Body of pancreas (tissue), 4 donors: Measurements from ENCODE around the gene NUP188. TPM values are rescaled to one million over a fixed set of nuclear protein-coding genes. Genes with fewer than 3 reads are reported as not detected.

Experiments used
- ATAC-seq: fragments of 150-250 bp; one replicate; pipeline ENCODE4 v1.9.1; 2016
- DNase-seq, 4 donors: peaks; one replicate each; pipeline ENCODE4 v3.0.0-alpha.2; 2019
- H3K27ac ChIP-seq, 4 donors: fragments of 200-600 bp; sonication (generic); 1 replicate in 3 of 4; 2 replicates in 1 of 4; pipeline versions ENCODE4 v1.5.1 to v1.6.1; 2016 to 2019; ENCODE audit warnings: mild to moderate bottlenecking in 1 of 4, mixed read lengths in 1 of 4, moderate library complexity in 1 of 4
- H3K27me3 ChIP-seq, 2 donors: fragments of 200-600 bp; sonication (generic); one replicate each; pipeline ENCODE4 v1.6.0; 2016; ENCODE audit warnings: mild to moderate bottlenecking in 1 of 2
- H3K36me3 ChIP-seq, 2 donors: fragments of 200-600 bp; sonication (generic); replicated peaks in 1 of 2; 2 replicates each; pipeline ENCODE4 v1.5.1; 2016; ENCODE audit warnings: low read depth in 2 of 2; ENCODE audit not compliant: insufficient read depth in 1 of 2
- H3K4me1 ChIP-seq: fragments of 200-600 bp; sonication (generic); one replicate; pipeline ENCODE4 v1.6.0; 2016
- H3K4me3 ChIP-seq, 2 donors: fragments of 200-600 bp; sonication (generic); 1 replicate in 1 of 2; 2 replicates in 1 of 2; pipeline ENCODE4 v1.5.1; 2016 to 2019
- H3K9me3 ChIP-seq, 3 donors: fragments of 200-600 bp; sonication (generic); 1 replicate in 2 of 3; 2 replicates in 1 of 3; pipeline ENCODE4 v1.5.1; 2016
- POLR2A ChIP-seq, 3 donors: fragments of 450-650 bp; IDR thresholded peaks; one replicate each; pipeline ENCODE4 v1.6.1; 2016; ENCODE audit warnings: antibody characterized with exemption in 3 of 3, mild to moderate bottlenecking in 2 of 3
- WGBS, 2 donors: methylation state at CpG; one replicate each; pipeline ENCODE4 v1.1.5; 2017; 5-methylcytosine and 5-hydroxymethylcytosine counted together
- intact Hi-C: fragments of 100-400 bp; cut with DNase I; formaldehyde crosslinking; loops from one replicate; pipeline ENCODE4 v1.15.1; 2023
- total RNA-seq, 2 donors: library from RNA; depleted of rRNA; stranded (reverse); fragments of >200 nt; gene quantifications; one replicate each; pipeline ENCODE4 v1.1.0, GENCODE V29; 2016
- TF ChIP-seq, protein P1 (sequence below), 7 experiments: fragments of 450-650 bp in 4 of 7; fragments of 200-600 bp in 3 of 7; sonication (generic) in 3 of 7; IDR thresholded peaks; one replicate each; pipeline ENCODE4 v1.5.1; 2016 to 2019; ENCODE audit warnings: antibody characterized with exemption in 7 of 7

The NUP188 gene
- total RNA-seq, 2 donors from 2014 or later, result 15.2 to 18.9 TPM

DNA sequence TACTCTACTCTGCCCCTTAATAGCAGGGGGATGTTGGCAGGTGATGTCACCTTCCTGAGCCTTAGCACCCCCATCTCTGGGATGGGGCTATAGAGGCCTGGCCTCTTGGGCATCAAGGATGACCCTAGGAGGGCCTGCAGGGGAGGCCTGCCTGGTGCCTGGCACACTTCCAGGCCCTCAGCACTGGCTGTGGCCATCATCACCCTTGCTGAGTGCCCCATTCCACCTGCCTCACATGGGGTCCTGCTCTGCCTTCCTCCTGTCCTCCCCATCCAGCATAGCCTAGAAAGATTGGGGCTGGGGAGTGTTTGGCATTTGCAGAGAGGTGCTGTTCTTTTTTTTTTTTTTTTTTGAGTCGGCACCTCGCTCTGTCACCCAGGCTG lies 44.4 kb upstream of the NUP188 start:
- Histone ChIP-seq H3K4me3 (no peak overlapping the region), H3K27me3 (no peaks in the 10 kb centered on the region), H3K4me1 (peaks cover 10% of the 10 kb centered on the region), H3K36me3 (peaks cover 6 to 8% of the 10 kb centered on the region in 2 donors), H3K9me3 (no peaks in the 10 kb centered on the region), H3K27ac (peak overlapping the region in 2 of 4 donors; percentile 18 to 47)
- DNase-seq (no peak), ATAC-seq (peak; percentile 7)
- intact Hi-C loops, result no loop called here
- no peak for TF ChIP-seq POLR2A (IDR thresholded peaks at IDR 0.05)
- TF ChIP-seq, protein P1, sequence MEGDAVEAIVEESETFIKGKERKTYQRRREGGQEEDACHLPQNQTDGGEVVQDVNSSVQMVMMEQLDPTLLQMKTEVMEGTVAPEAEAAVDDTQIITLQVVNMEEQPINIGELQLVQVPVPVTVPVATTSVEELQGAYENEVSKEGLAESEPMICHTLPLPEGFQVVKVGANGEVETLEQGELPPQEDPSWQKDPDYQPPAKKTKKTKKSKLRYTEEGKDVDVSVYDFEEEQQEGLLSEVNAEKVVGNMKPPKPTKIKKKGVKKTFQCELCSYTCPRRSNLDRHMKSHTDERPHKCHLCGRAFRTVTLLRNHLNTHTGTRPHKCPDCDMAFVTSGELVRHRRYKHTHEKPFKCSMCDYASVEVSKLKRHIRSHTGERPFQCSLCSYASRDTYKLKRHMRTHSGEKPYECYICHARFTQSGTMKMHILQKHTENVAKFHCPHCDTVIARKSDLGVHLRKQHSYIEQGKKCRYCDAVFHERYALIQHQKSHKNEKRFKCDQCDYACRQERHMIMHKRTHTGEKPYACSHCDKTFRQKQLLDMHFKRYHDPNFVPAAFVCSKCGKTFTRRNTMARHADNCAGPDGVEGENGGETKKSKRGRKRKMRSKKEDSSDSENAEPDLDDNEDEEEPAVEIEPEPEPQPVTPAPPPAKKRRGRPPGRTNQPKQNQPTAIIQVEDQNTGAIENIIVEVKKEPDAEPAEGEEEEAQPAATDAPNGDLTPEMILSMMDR (IDR thresholded peaks at IDR 0.05), result no peak
- WGBS, 2 donors, result no CpG with 5 or more reads among the region's 2 CpGs

DNA sequence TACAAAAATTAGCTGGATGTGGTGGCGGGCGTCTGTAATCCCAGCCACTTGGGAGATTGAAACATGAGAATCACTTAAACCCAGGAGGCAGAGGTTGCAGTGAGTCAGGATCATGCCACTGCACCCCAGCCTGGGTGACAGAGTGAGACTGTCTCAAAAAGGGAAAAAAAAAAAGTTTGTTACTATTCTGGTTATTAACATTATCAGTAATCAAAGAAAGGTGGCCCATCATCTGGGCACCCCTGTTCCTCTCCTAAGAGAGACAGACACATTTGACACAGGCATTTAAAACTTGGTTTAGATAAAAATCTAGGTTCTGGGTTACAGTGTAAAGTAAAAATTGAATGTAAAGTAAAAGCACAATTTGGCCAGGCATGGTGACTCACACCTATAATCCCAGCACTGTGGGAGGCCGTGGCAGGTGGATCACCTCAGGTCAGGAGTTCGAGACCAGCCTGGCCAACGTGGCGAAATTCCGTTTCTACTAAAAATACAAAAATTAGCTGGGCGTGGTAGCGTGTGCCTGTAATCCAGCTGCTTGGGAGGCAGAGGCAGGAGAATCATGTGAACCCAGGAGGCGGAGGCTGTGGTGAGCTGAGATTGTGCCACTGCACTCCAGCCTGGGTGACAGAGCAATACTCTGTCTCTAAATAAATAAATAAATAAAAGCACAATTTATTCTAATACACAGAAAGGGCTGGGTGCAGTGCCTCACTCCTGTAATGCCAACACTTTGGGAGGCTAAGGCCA lies 43.5 kb upstream of the NUP188 start:
- no peaks in the 10 kb centered on the region for H3K27me3 ChIP-seq
- 92 to 95% methylated on average over 10 of the region's 10 CpGs for WGBS, 2 donors
- TF ChIP-seq, protein P1 (IDR thresholded peaks at IDR 0.05), result no peak
- no peak for TF ChIP-seq POLR2A (IDR thresholded peaks at IDR 0.05)
- ATAC-seq (no peak), DNase-seq (no peak)
- H3K4me1 ChIP-seq, result peaks cover 6% of the 10 kb centered on the region
- no peak overlapping the region for H3K27ac ChIP-seq
- H3K9me3 ChIP-seq, result no peaks in the 10 kb centered on the region
- H3K4me3 ChIP-seq, result no peak overlapping the region
- peaks cover 6 to 13% of the 10 kb centered on the region in 2 donors for H3K36me3 ChIP-seq
- intact Hi-C loops, result no loop called here

DNA sequence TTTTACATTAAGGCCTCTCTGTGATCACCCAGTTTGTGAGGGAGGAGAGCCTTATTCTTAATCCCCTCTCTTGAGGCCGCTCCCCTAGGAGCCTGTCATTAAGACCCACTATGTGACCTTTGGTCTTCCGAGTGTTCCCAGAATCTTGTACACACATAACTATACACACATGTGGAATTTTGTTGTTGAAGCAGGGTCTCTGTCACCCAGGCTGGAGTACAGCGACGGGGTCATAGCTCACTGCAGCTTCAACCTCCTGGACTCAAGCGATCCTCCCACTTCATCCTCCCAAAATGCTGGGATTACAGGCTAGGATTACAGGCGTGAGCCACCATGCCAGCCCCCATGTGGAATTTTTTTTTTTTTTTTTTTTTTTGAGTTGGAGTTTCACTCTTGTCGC lies 41.5 kb upstream of the NUP188 start:
- DNase-seq (no peak), ATAC-seq (no peak)
- Histone ChIP-seq H3K4me3 (no peak overlapping the region), H3K27me3 (no peaks in the 10 kb centered on the region), H3K27ac (no peak overlapping the region), H3K4me1 (peaks cover 8% of the 10 kb centered on the region), H3K9me3 (no peaks in the 10 kb centered on the region), H3K36me3 (peaks cover 6 to 13% of the 10 kb centered on the region in 2 donors)
- TF ChIP-seq, protein P1 (IDR thresholded peaks at IDR 0.05), result no peak
- TF ChIP-seq POLR2A (IDR thresholded peaks at IDR 0.05), result no peak
- intact Hi-C loops, result no loop called here
- WGBS, 2 donors, result 86 to 94% methylated on average over 7 of the region's 7 CpGs

DNA sequence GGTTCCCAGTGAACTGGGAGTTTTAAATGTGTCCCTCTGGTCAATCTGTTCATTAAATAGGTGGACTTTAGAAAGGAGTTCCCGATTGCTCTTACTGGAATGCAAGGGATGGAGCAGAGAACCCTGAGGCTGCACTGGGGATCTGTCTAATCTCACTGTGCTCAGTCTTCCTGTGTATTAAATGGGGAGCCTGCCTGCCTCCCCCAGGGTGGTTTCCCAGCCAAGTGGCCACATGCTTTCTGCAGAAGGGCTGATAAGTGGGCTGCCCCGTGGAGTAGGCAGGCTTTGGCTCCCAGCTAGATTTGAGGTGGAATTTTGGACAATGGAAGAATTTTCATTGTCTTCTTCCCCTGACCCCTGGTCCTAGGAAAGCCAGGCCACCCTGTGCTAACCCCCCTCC lies 40.8 kb upstream of the NUP188 start:
- Histone ChIP-seq H3K4me1 (peaks cover 16% of the 10 kb centered on the region), H3K9me3 (no peaks in the 10 kb centered on the region), H3K27ac (no peak overlapping the region), H3K36me3 (peaks cover 6 to 13% of the 10 kb centered on the region in 2 donors), H3K27me3 (no peaks in the 10 kb centered on the region), H3K4me3 (no peak overlapping the region)
- 17 to 42% methylated on average over 2 of the region's 2 CpGs for WGBS, 2 donors
- DNase-seq (no peak), ATAC-seq (no peak)
- no peak for TF ChIP-seq POLR2A (IDR thresholded peaks at IDR 0.05)
- TF ChIP-seq, protein P1 (IDR thresholded peaks at IDR 0.05), result no peak
- intact Hi-C loops, result no loop called here

DNA sequence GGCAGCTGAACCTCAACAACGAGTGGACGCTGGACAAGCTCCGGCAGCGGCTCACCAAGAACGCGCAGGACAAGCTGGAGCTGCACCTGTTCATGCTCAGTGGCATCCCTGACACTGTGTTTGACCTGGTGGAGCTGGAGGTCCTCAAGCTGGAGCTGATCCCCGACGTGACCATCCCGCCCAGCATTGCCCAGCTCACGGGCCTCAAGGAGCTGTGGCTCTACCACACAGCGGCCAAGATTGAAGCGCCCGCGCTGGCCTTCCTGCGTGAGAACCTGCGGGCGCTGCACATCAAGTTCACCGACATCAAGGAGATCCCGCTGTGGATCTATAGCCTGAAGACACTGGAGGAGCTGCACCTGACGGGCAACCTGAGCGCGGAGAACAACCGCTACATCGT lies 39.1 kb upstream of the NUP188 start:
- Histone ChIP-seq H3K4me1 (peaks cover 24% of the 10 kb centered on the region), H3K36me3 (peaks cover 6 to 13% of the 10 kb centered on the region in 2 donors), H3K27ac (no peak overlapping the region), H3K4me3 (no peak overlapping the region), H3K9me3 (no peaks in the 10 kb centered on the region), H3K27me3 (no peaks in the 10 kb centered on the region)
- no peak for DNase-seq
- intact Hi-C loops, result no loop called here
- WGBS, 2 donors, result 91 to 93% methylated on average over 4 to 14 of the region's 24 CpGs
- ATAC-seq, result no peak
- no peak for TF ChIP-seq POLR2A (IDR thresholded peaks at IDR 0.05)
- TF ChIP-seq, protein P1 (IDR thresholded peaks at IDR 0.05), result no peak
